ENCODE measurements around the gene SERPINB13.

SERPINB13 gene

GRCh38 chr18:63586966-63587365, at the start of gene SERPINB13:
Gene SERPINB13 (plus strand): TSS chr18:63587343. CDS start chr18:63588668, 1,325 bp downstream.
- DNase-seq = no peak

- peak; percentile 89 for DNase-seq
Observed at GRCh38 chr18:63539904-63540510, 47.1 kb upstream of the SERPINB13 start.

GRCh38 chr18:63542069-63542468, 45.1 kb upstream of the SERPINB13 start, which contains the start of gene SERPINB12:
Gene SERPINB12 (plus strand): TSS chr18:63542369. CDS start chr18:63556160, 13,791 bp downstream.
- DNase-seq = no peak

GRCh38 chr18:63544017-63544416, 43.1 kb upstream of the SERPINB13 start:
- DNase-seq = no peak

- DNase-seq = peak; percentile 76
Observed at GRCh38 chr18:63545000-63545399, 42.1 kb upstream of the SERPINB13 start.

GRCh38 chr18:63550068-63550467, 37.1 kb upstream of the SERPINB13 start:
- DNase-seq = no peak

GRCh38 chr18:63551769-63552168, 35.4 kb upstream of the SERPINB13 start:
- no peak for DNase-seq

- no peak for DNase-seq
Observed at GRCh38 chr18:63552581-63552980, 34.6 kb upstream of the SERPINB13 start.

GRCh38 chr18:63553081-63553480, 34.1 kb upstream of the SERPINB13 start:
- peak; percentile 94 for DNase-seq

GRCh38 chr18:63559567-63560491, 27.3 kb upstream of the SERPINB13 start:
- no peak for DNase-seq

- DNase-seq = no peak
Observed at GRCh38 chr18:63562284-63562683, 24.9 kb upstream of the SERPINB13 start.

GRCh38 chr18:63564021-63564420, 23.1 kb upstream of the SERPINB13 start:
- DNase-seq = no peak

- no peak for DNase-seq
Observed at GRCh38 chr18:63564561-63564960, 22.6 kb upstream of the SERPINB13 start.

GRCh38 chr18:63567276-63567675, 19.9 kb upstream of the SERPINB13 start:
- no peak for DNase-seq

- no peak for DNase-seq
Observed at GRCh38 chr18:63567825-63568224, 19.3 kb upstream of the SERPINB13 start.

GRCh38 chr18:63570721-63571120, 16.4 kb upstream of the SERPINB13 start:
- no peak for DNase-seq

GRCh38 chr18:63575681-63576080, 11.5 kb upstream of the SERPINB13 start:
- no peak for DNase-seq

- DNase-seq = peak; percentile 53
Observed at GRCh38 chr18:63578357-63578958, 8.7 kb upstream of the SERPINB13 start.

GRCh38 chr18:63579616-63580015, 7.5 kb upstream of the SERPINB13 start:
- DNase-seq = no peak

- no peak for DNase-seq
Observed at GRCh38 chr18:63585988-63586387, 1.2 kb upstream of the SERPINB13 start.

- DNase-seq = no peak
Observed at GRCh38 chr18:63586431-63586830, 712 bp upstream of the SERPINB13 start.

GRCh38 chr18:63588909-63589308, 1.8 kb downstream of the SERPINB13 start:
- DNase-seq = peak; percentile 32

GRCh38 chr18:63590373-63590772, 3.2 kb downstream of the SERPINB13 start:
- peak; percentile 22 for DNase-seq
